Measurements from ENCODE around the gene ALDH9A1.
"Not testable (repeated sequence)": the region's sequence is repeated elsewhere in the genome, so short reads cannot be mapped to it uniquely, and the experiment has no call there.

ALDH9A1 gene

DNA sequence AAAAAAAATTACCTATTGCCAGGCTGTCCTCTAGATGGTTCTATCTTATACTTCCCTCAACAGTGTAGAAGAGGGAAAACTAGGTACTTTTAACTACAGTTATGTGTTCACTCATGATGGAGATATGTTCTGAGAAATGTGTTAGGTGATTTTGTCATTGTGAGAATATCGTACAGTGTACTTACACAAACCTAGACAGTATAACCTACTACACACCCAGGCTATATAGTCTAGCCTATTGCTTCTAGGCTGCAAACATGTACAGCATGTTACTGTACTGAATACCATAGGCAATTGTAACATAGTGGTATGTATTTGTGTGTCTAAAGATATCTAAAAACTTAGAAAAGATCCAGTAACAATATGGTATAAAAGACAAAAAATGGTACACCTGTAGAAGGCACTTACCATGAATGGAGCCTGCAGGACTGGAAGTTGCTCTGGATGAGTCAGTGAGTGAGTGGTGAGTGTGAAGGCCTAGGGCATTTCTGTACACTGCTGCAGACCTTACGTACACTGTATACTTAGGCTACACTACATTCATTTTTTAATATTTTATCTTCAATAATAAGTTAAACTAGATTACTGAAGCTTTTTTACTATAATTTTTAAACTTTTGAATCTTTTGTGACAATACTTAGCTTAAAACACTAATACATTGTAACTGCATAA is 54.2 kb downstream of the ALDH9A1 start:
- no peaks in the 10 kb centered on the region for H3K9me3 ChIP-seq (ENCODE audit: control insufficient read depth, insufficient read depth, low read length)
- no peaks in the 10 kb centered on the region for H3K4me1 ChIP-seq (ENCODE audit: control insufficient read depth, low read length)
- no peak overlapping the region for H3K4me3 ChIP-seq (ENCODE audit: low read length)
- H3K27me3 ChIP-seq (ENCODE audit: control insufficient read depth, low read length), result no peaks in the 10 kb centered on the region
- no peaks in the 10 kb centered on the region for H3K9me2 ChIP-seq (replicated peaks; ENCODE audit: control insufficient read depth, low read length)
- no peaks in the 10 kb centered on the region for H3F3A ChIP-seq (ENCODE audit: control insufficient read depth, insufficient read depth)
- no peaks in the 10 kb centered on the region for H3K36me3 ChIP-seq (ENCODE audit: control insufficient read depth, low read length)
- H4K20me1 ChIP-seq (ENCODE audit: control insufficient read depth, insufficient read depth, low read depth, low read length), result no peaks in the 10 kb centered on the region
- H3K4me2 ChIP-seq (ENCODE audit: low read length), result no peak overlapping the region
- H3K27ac ChIP-seq (ENCODE audit: low read depth, low read length), result no peak overlapping the region
- TF ChIP-seq EZH2phosphoT487 (IDR thresholded peaks at IDR 0.05; ENCODE audit: borderline replicate concordance, low read length), result no peak
- TF ChIP-seq, protein P1, sequence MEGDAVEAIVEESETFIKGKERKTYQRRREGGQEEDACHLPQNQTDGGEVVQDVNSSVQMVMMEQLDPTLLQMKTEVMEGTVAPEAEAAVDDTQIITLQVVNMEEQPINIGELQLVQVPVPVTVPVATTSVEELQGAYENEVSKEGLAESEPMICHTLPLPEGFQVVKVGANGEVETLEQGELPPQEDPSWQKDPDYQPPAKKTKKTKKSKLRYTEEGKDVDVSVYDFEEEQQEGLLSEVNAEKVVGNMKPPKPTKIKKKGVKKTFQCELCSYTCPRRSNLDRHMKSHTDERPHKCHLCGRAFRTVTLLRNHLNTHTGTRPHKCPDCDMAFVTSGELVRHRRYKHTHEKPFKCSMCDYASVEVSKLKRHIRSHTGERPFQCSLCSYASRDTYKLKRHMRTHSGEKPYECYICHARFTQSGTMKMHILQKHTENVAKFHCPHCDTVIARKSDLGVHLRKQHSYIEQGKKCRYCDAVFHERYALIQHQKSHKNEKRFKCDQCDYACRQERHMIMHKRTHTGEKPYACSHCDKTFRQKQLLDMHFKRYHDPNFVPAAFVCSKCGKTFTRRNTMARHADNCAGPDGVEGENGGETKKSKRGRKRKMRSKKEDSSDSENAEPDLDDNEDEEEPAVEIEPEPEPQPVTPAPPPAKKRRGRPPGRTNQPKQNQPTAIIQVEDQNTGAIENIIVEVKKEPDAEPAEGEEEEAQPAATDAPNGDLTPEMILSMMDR (IDR thresholded peaks at IDR 0.05; ENCODE audit: low read depth, low read length, poor library complexity, severe bottlenecking), result no peak
- no peaks in the 10 kb centered on the region for H3K79me2 ChIP-seq (ENCODE audit: control insufficient read depth, low read length)

DNA sequence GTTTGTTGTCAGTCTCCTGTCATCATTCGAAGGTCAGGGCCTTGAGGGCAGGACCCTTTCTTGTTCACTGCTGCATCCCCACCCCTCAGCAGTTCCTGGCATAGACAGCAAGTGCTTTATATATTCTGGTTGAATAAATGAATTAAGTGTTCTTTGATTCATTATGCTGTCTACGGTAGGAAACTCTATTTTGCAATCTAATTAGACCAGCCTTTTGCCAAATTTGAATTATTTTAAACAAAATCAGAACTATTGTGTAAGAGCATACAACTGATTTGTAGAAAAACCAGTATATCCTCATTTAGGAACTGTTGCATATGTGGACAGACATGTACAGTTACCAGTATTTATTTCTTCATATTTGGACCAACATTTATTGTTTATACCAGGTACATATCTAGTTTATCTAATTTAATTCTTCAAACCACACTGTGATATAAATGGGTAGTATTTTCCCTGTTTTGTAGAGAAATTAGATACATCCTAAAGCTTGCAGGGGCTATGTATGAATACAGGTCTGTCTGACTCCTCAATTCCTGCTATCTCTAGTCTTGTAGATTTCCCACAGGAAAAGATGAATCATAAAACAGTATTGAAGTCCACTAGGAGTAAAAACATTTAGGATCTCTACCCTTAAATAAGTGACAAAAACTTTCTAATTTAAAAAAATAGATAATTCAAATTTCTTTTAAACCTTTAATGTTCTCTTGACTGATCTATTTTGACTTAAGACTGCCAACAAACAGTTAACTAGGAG is 57.0 kb downstream of the ALDH9A1 start:
- Histone ChIP-seq H3K9me2 (replicated peaks; ENCODE audit: control insufficient read depth, low read length) (no peaks in the 10 kb centered on the region), H3K36me3 (ENCODE audit: control insufficient read depth, low read length) (no peaks in the 10 kb centered on the region), H4K20me1 (ENCODE audit: control insufficient read depth, insufficient read depth, low read depth, low read length) (no peaks in the 10 kb centered on the region), H3K27ac (ENCODE audit: low read depth, low read length) (no peak overlapping the region), H3K4me2 (ENCODE audit: low read length) (no peak overlapping the region), H3K79me2 (ENCODE audit: control insufficient read depth, low read length) (no peaks in the 10 kb centered on the region), H3K4me3 (ENCODE audit: low read length) (no peak overlapping the region), H3K27me3 (ENCODE audit: control insufficient read depth, low read length) (no peaks in the 10 kb centered on the region), H3F3A (ENCODE audit: control insufficient read depth, insufficient read depth) (no peaks in the 10 kb centered on the region), H3K9me3 (ENCODE audit: control insufficient read depth, insufficient read depth, low read length) (no peaks in the 10 kb centered on the region), H3K4me1 (ENCODE audit: control insufficient read depth, low read length) (peaks cover 2% of the 10 kb centered on the region)
- TF ChIP-seq EZH2phosphoT487 (IDR thresholded peaks at IDR 0.05; ENCODE audit: borderline replicate concordance, low read length), result no peak
- TF ChIP-seq, protein P1 (IDR thresholded peaks at IDR 0.05; ENCODE audit: low read depth, low read length, poor library complexity, severe bottlenecking), result no peak

DNA sequence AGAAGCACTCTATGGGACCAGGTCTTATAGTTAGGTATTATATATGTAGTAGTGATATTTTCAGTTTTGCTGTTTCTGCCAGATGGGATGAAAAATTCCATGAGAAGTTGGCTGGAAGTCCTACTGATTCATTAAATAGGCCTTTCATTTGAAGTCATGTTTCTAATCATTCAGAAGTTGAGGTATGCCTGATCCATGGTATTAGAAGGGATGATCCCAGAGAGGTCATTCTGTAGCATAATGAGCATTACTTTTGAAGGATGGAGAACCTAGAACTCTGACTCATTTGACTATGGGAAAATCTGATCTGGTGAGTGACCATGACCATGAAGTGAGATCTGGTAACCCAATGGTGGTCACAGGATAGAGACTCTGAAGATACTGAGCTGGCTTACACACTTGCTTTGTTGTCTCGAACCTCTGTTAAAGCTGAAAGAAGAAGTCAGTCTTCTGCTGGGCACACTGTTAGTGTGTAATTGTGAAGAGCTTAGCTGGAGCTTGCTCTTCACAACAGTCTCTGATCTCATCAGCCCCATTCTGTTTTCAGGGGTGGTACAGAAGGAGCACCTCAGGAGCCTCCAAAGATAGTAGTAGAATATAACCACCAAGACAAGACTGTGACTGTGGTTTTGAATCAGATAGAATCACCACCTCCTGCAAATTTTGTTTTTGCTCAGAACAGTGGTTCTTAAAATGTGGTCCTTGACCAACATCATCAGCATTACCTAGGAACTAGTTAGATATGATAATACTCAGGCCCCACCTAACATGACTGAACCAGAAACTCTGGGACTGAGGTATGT is 58.3 kb downstream of the ALDH9A1 start:
- H3K36me3 ChIP-seq (ENCODE audit: control insufficient read depth, low read length), result no peaks in the 10 kb centered on the region
- no peaks in the 10 kb centered on the region for H4K20me1 ChIP-seq (ENCODE audit: control insufficient read depth, insufficient read depth, low read depth, low read length)
- H3K4me1 ChIP-seq (ENCODE audit: control insufficient read depth, low read length), result peaks cover 15% of the 10 kb centered on the region
- no peak overlapping the region for H3K4me3 ChIP-seq (ENCODE audit: low read length)
- no peak overlapping the region for H3K4me2 ChIP-seq (ENCODE audit: low read length)
- H3K9me3 ChIP-seq (ENCODE audit: control insufficient read depth, insufficient read depth, low read length), result no peaks in the 10 kb centered on the region
- H3F3A ChIP-seq (ENCODE audit: control insufficient read depth, insufficient read depth), result peaks cover 4% of the 10 kb centered on the region; the same call in 1 of the 2 replicates
- TF ChIP-seq EZH2phosphoT487 (IDR thresholded peaks at IDR 0.05; ENCODE audit: borderline replicate concordance, low read length), result no peak
- TF ChIP-seq, protein P1 (IDR thresholded peaks at IDR 0.05; ENCODE audit: low read depth, low read length, poor library complexity, severe bottlenecking), result no peak
- H3K9me2 ChIP-seq (replicated peaks; ENCODE audit: control insufficient read depth, low read length), result no peaks in the 10 kb centered on the region
- H3K27me3 ChIP-seq (ENCODE audit: control insufficient read depth, low read length), result no peaks in the 10 kb centered on the region
- no peaks in the 10 kb centered on the region for H3K79me2 ChIP-seq (ENCODE audit: control insufficient read depth, low read length)
- H3K27ac ChIP-seq (ENCODE audit: low read depth, low read length), result no peak overlapping the region

DNA sequence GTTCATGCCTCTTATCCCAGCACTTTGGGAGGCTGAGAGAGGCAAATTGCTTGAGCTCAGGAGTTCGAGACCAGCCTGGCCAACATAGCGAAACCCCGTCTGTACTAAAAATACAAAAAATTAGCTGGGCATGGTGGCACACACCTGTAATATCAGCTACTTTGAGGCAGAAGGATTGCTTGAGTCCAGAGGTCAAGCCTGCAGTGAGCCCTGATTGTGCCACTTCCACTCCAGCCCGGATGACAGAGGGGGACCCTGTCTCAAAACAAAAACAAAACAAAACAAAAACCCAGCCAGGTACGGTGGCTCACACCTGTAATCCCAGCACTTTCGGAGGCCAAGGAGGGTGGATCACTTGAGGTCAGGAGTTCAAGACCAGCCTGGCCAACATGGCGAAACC is 60.2 kb downstream of the ALDH9A1 start:
- H3K4me2 ChIP-seq (ENCODE audit: low read length), result not testable (repeated sequence)

More for the DNA sequence above, 60.2 kb downstream of the ALDH9A1 start:
- not testable (repeated sequence) for H3K36me3 ChIP-seq (ENCODE audit: control insufficient read depth, low read length); H3K27ac ChIP-seq (ENCODE audit: low read depth, low read length); H3K79me2 ChIP-seq (ENCODE audit: control insufficient read depth, low read length); H3K9me3 ChIP-seq (ENCODE audit: control insufficient read depth, insufficient read depth, low read length); H4K20me1 ChIP-seq (ENCODE audit: control insufficient read depth, insufficient read depth, low read depth, low read length); H3K27me3 ChIP-seq (ENCODE audit: control insufficient read depth, low read length); H3F3A ChIP-seq (ENCODE audit: control insufficient read depth, insufficient read depth); H3K4me3 ChIP-seq (ENCODE audit: low read length); H3K9me2 ChIP-seq (replicated peaks; ENCODE audit: control insufficient read depth, low read length)
- H3K4me1 ChIP-seq (ENCODE audit: control insufficient read depth, low read length), result peaks cover 23% of the 10 kb centered on the region

Data from DOHH2 (cell line).